Liver (tissue), 9 donors: ENCODE measurements around the gene STMN1. TPM values are rescaled to one million over a fixed set of nuclear protein-coding genes. Genes with fewer than 3 reads are reported as not detected.

Source experiments
- DNase-seq: peaks from one replicate; pipeline ENCODE4 v3.0.0-alpha.2; 2017; ENCODE audit warnings: low spot score
- H3K27ac ChIP-seq, 2 donors: one replicate each; pipeline ENCODE4 v1.7.0; 2013; ENCODE audit warnings: inconsistent platforms in 2 of 2, low read length in 2 of 2, control low read depth in 1 of 2, low read depth in 1 of 2, mild to moderate bottlenecking in 1 of 2
- H3K27me3 ChIP-seq, 4 donors: one replicate each; pipeline versions ENCODE4 v1.6.1 to v1.7.0; 2013; ENCODE audit warnings: low read length in 3 of 4, inconsistent platforms in 1 of 4, mild to moderate bottlenecking in 1 of 4, moderate library complexity in 1 of 4; ENCODE audit not compliant: control insufficient read depth in 4 of 4, insufficient read depth in 4 of 4
- H3K36me3 ChIP-seq, 4 donors: one replicate each; pipeline versions ENCODE4 v1.6.1 to v1.7.0; 2013; ENCODE audit warnings: low read length in 3 of 4, mild to moderate bottlenecking in 3 of 4, low read depth in 1 of 4, moderate library complexity in 1 of 4; ENCODE audit not compliant: control insufficient read depth in 4 of 4, insufficient read depth in 3 of 4
- H3K4me1 ChIP-seq, 4 donors: one replicate each; pipeline versions ENCODE4 v1.6.1 to v1.7.0; 2013; ENCODE audit warnings: low read length in 3 of 4, mild to moderate bottlenecking in 3 of 4, moderate library complexity in 1 of 4; ENCODE audit not compliant: control insufficient read depth in 4 of 4, insufficient read depth in 4 of 4
- H3K4me3 ChIP-seq, 3 donors: one replicate each; pipeline versions ENCODE4 v1.6.1 to v1.7.0; 2013; ENCODE audit warnings: low read length in 3 of 3, control low read depth in 1 of 3, low read depth in 1 of 3, mild to moderate bottlenecking in 1 of 3
- H3K9ac ChIP-seq, 2 donors: one replicate each; pipeline ENCODE4 v1.7.0; 2013; ENCODE audit warnings: low read length in 2 of 2, mild to moderate bottlenecking in 2 of 2, moderate library complexity in 2 of 2, control low read depth in 1 of 2, low read depth in 1 of 2
- H3K9me3 ChIP-seq, 4 donors: one replicate each; pipeline versions ENCODE4 v1.6.1 to v1.7.0; 2013; ENCODE audit warnings: low read length in 3 of 4; ENCODE audit not compliant: control insufficient read depth in 4 of 4
- ATF3 ChIP-seq: IDR thresholded peaks from 2 replicates; pipeline ENCODE4 v1.6.1; 2016; ENCODE audit warnings: antibody characterized with exemption
- CTCF ChIP-seq: fragments of 150-350 bp; IDR thresholded peaks from 2 replicates; pipeline ENCODE4 v1.5.1; 2017; ENCODE audit warnings: improper control_type of control experiment, low read depth, low read length; ENCODE audit not compliant: missing input control
- EGR1 ChIP-seq, 2 donors: IDR thresholded peaks; 2 replicates each; pipeline ENCODE4 v1.6.1; 2016 to 2018; ENCODE audit warnings: antibody characterized with exemption in 2 of 2, low read depth in 2 of 2
- FOXA1 ChIP-seq: IDR thresholded peaks from 2 replicates; pipeline ENCODE4 v1.6.1; 2016; ENCODE audit warnings: antibody characterized with exemption
- FOXA2 ChIP-seq: IDR thresholded peaks from 2 replicates; pipeline ENCODE4 v1.6.1; 2016; ENCODE audit warnings: antibody characterized with exemption
- GABPA ChIP-seq, 2 donors: IDR thresholded peaks in 1 of 2; conservative IDR thresholded peaks in 1 of 2; 2 replicates each; pipeline ENCODE4 v1.6.1; 2016; ENCODE audit warnings: antibody characterized with exemption in 2 of 2, mild to moderate bottlenecking in 1 of 2, moderate library complexity in 1 of 2
- HNF4A ChIP-seq, 2 donors: conservative IDR thresholded peaks; 2 replicates each; pipeline ENCODE4 v1.6.1; 2016; ENCODE audit warnings: antibody characterized with exemption in 2 of 2, mild to moderate bottlenecking in 2 of 2
- HNF4G ChIP-seq: IDR thresholded peaks from 2 replicates; pipeline ENCODE4 v1.6.1; 2016; ENCODE audit warnings: antibody characterized with exemption
- JUND ChIP-seq, 2 donors: IDR thresholded peaks; 2 replicates each; pipeline ENCODE4 v1.6.1; 2016; ENCODE audit warnings: antibody characterized with exemption in 2 of 2
- MAX ChIP-seq: IDR thresholded peaks from 2 replicates; pipeline ENCODE4 v1.6.1; 2016; ENCODE audit warnings: antibody characterized with exemption
- NR2F2 ChIP-seq: IDR thresholded peaks from 2 replicates; pipeline ENCODE4 v1.6.1; 2016; ENCODE audit warnings: antibody characterized with exemption
- RAD21 ChIP-seq, 2 donors: IDR thresholded peaks; 2 replicates each; pipeline ENCODE4 v1.6.1; 2016; ENCODE audit warnings: antibody characterized with exemption in 2 of 2, mild to moderate bottlenecking in 2 of 2
- REST ChIP-seq: IDR thresholded peaks from 2 replicates; pipeline ENCODE4 v1.6.1; 2016; ENCODE audit warnings: antibody characterized with exemption, mild to moderate bottlenecking
- RXRA ChIP-seq, 2 donors: IDR thresholded peaks; 2 replicates each; pipeline ENCODE4 v1.6.1; 2017 to 2018; ENCODE audit warnings: antibody characterized with exemption in 2 of 2, mild to moderate bottlenecking in 1 of 2
- SP1 ChIP-seq: IDR thresholded peaks from 2 replicates; pipeline ENCODE4 v1.6.1; 2018; ENCODE audit warnings: antibody characterized with exemption, mild to moderate bottlenecking
- TAF1 ChIP-seq: conservative IDR thresholded peaks from 2 replicates; pipeline ENCODE4 v1.6.1; 2016; ENCODE audit warnings: antibody characterized with exemption, mild to moderate bottlenecking
- YY1 ChIP-seq: IDR thresholded peaks from 2 replicates; pipeline ENCODE4 v1.6.1; 2016; ENCODE audit warnings: antibody characterized with exemption, mild to moderate bottlenecking
- ZBTB33 ChIP-seq: IDR thresholded peaks from 2 replicates; pipeline ENCODE4 v1.6.1; 2016; ENCODE audit warnings: antibody characterized with exemption
- WGBS: extraction: QIAGEN DNeasy Blood & Tissue Kit; methylation state at CpG from one replicate; pipeline ENCODE4 v1.1.7; 2013; 5-methylcytosine and 5-hydroxymethylcytosine counted together
- polyA plus RNA-seq, 2 donors: library from polyadenylated mRNA; stranded (reverse) in 1 of 2; unstranded in 1 of 2; fragments of 200-250 nt in 1 of 2; fragments of >200 nt in 1 of 2; fragmentation: Nextera tagmentation in 1 of 2; extraction: Ambion mirVana in 1 of 2; gene quantifications; one replicate each; pipeline versions ENCODE4 v1.2.1 to v1.2.3, GENCODE V29; 2013 to 2015
- total RNA-seq, 2 donors: library from RNA; depleted of rRNA; stranded (reverse); fragments of >200 nt; gene quantifications; one replicate each; pipeline ENCODE4 v1.2.3, GENCODE V29; 2014
- donor health status: healthy.
- donor health status: healthy.
- donor health status: healthy.
- donor health status: healthy.
- donor health status: healthy.

Gene STMN1
- total and polyA plus RNA-seq, 4 donors: 0.75 to 40.1 (median 17.8) TPM

- H3K9ac ChIP-seq: no peak overlapping the region
- H3K36me3 ChIP-seq: no peaks in the 10 kb centered on the region
- WGBS: 95% methylated on average over 5 of the region's 5 CpGs
- peaks cover 0 to 10% (median 6%) of the 10 kb centered on the region in 4 donors for H3K4me1 ChIP-seq
- H3K9me3 ChIP-seq: no peaks in the 10 kb centered on the region
- H3K27me3 ChIP-seq: no peaks in the 10 kb centered on the region
- DNase-seq: no peak
- no peak overlapping the region for H3K27ac ChIP-seq
- TF ChIP-seq HNF4G (no peak), EGR1 (IDR thresholded peaks at IDR 0.05; ENCODE audit: low read depth in 2 of 2) (no peak), YY1 (no peak), GABPA (IDR thresholded peaks at IDR 0.05 in 1 of 2, conservative IDR thresholded peaks at IDR 0.05 in 1 of 2) (no peak), FOXA1 (no peak), RAD21 (IDR thresholded peaks at IDR 0.05) (no peak), ATF3 (no peak), RXRA (IDR thresholded peaks at IDR 0.05) (no peak), SP1 (no peak), REST (no peak), HNF4A (conservative IDR thresholded peaks at IDR 0.05) (no peak), NR2F2 (no peak), JUND (IDR thresholded peaks at IDR 0.05) (no peak), ZBTB33 (no peak), FOXA2 (no peak), CTCF (no peak), MAX (no peak), TAF1 (no peak)
- no peak overlapping the region for H3K4me3 ChIP-seq
Observed at GRCh38 chr1:25897754-25898153, 8.5 kb downstream of the STMN1 start.
